Activated naive CD4-positive, alpha-beta T cell treated with anti-CD3 and anti-CD28 coated beads for 36 hours (primary cell): ENCODE data around the gene MDM2. TPM values are rescaled to one million over a fixed set of nuclear protein-coding genes. Genes with fewer than 3 reads are reported as not detected.

ENCODE experiments used
- CTCF ChIA-PET: fragments of 350-600 bp; sonication (Branson Sonifier 250); formaldehyde crosslinking; loops from one replicate; lab custom pipeline; 2021; ENCODE audit warnings: antibody characterized with exemption; lab: Charles Lee
- DNase-seq: peaks from one replicate; pipeline ENCODE4 v3.0.0-alpha.2; 2020
- H3K27ac Mint-ChIP-seq: one replicate; pipeline ENCODE4 v1.8.0; 2021; ENCODE audit warnings: mild to moderate bottlenecking, mixed read lengths
- H3K27me3 Mint-ChIP-seq: one replicate; pipeline ENCODE4 v1.8.0; 2021; ENCODE audit warnings: low read depth, mixed read lengths
- H3K36me3 Mint-ChIP-seq: one replicate; pipeline ENCODE4 v1.8.0; 2021; ENCODE audit warnings: low read depth, mixed read lengths
- H3K4me1 Mint-ChIP-seq: one replicate; pipeline ENCODE4 v1.8.0; 2021; ENCODE audit warnings: low read depth, mixed read lengths
- H3K4me3 Mint-ChIP-seq: one replicate; pipeline ENCODE4 v1.8.0; 2021; ENCODE audit warnings: mild to moderate bottlenecking, moderate library complexity, mixed read lengths
- H3K9me3 Mint-ChIP-seq: one replicate; pipeline ENCODE4 v1.8.0; 2021; ENCODE audit warnings: mixed read lengths
- intact Hi-C: fragments of 100-400 bp; cut with micrococcal nuclease; formaldehyde crosslinking; loops from one replicate; pipeline ENCODE4 v1.15.1; 2023
- total RNA-seq, 2 experiments: library from RNA; stranded (reverse); gene quantifications; one replicate each; pipeline ENCODE4 v1.2.3, GENCODE V29; 2021

Gene MDM2
- total RNA-seq, 2 experiments from 2014 or later: 165 to 166 TPM

DNA sequence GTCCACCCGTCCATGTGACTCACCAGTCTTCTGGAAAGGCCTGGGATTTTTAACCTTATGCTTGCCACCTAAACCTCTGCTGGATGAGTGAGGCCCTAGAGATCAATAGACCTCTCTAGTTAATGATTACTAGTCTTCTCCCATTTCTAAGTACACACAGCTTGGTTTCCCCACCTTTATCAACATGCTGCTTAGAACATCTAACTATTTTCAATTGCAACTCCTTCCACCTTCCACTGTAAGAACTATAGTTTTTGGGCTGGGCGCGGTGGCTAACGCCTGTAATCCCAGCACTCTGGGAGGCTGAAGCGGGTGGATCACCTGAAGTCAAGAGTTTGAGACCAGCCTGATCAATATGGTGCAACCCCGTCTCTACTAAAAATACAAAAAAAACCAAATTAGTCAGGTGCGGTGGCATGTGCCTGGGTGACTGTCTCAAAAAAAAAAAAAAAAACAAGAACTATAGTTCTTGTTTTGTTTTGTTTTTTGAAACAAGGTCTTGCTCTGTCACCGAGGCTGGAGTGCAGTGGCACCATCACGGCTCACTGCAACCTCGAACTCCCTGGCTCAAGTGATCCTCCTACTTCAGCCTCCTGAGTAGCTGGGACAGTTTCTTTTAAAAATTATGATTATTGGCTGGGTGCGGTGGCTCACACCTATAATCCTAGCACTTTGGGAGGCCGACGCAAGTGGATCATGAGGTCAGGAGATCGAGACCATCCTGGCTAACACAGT is 18.7 kb upstream of the MDM2 start:
- Mint-ChIP-seq H3K36me3 (no peaks in the 10 kb centered on the region), H3K4me3 (no peak overlapping the region), H3K9me3 (no peaks in the 10 kb centered on the region), H3K27me3 (no peaks in the 10 kb centered on the region), H3K4me1 (no peaks in the 10 kb centered on the region), H3K27ac (no peak overlapping the region)
- no peak for DNase-seq
- intact Hi-C loops: no loop called here
- CTCF ChIA-PET: no interaction called here

DNA sequence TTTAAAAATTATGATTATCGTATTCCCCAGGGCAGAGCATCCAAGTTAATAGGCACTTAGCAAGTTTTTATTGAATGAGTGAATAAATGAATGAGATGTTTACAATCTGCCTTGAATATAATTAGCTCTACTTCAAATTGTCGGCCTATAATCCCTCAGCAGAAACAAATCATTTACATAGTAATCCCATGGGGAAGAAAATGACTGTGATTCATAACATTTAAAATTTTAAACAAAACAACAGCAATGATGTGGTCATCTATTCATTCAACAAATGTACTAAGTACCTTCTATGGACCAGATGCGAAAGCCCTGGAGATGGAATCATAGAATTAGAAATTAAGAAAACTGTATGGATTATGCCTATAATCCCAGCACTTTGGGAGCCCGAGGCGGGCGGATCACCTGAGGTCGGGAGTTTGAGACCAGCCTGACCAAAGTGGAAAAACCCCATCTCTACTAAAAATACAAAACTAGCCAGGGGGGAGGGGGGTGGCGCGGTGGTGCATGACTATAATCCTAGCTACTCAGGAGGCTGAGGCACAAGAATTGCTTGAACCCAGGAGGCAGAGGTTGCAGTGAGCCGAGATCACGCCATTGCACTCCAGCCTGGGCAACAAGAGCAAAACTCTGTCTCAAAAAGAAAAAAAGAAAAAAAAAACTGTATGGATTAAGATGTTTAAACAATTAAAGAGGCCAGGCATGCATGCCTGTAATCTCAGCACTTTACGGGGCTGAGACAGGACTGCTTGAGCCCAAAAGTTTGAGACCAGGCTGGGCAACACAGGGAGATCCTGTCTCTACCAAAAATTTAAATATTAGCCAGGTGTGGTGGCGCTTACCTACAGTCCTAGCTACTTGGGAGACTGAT is 17.7 kb upstream of the MDM2 start:
- no peak for DNase-seq
- Mint-ChIP-seq H3K4me3 (no peak overlapping the region), H3K4me1 (no peaks in the 10 kb centered on the region), H3K27me3 (no peaks in the 10 kb centered on the region), H3K36me3 (no peaks in the 10 kb centered on the region), H3K27ac (no peak overlapping the region), H3K9me3 (no peaks in the 10 kb centered on the region)
- intact Hi-C loops: loop anchor here (5.0 kb wide), 1 partner anchor 458 kb away; the partner anchor contains the start of gene MDM1
- CTCF ChIA-PET: no interaction called here

DNA sequence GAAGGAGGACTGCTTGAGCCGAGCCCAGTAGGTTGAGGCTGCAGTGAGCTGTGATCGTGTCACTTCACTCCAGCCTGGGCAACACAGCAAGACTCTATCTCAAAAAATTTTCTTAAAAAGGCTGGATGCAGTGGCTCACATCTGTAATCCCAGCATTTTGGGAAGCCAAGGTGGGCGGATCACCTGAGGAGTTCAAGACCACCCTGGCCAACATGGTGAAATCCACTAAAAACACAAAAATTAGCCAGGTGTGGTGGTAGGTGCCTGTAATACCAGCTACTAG is 17.1 kb upstream of the MDM2 start:
- no peak for DNase-seq
- intact Hi-C loops: loop anchor here (5.0 kb wide), 1 partner anchor 459 kb away; the partner anchor contains the start of gene MDM1
- no peaks in the 10 kb centered on the region for H3K4me1 Mint-ChIP-seq
- H3K36me3 Mint-ChIP-seq: no peaks in the 10 kb centered on the region
- H3K27me3 Mint-ChIP-seq: no peaks in the 10 kb centered on the region
- H3K4me3 Mint-ChIP-seq: no peak overlapping the region
- CTCF ChIA-PET: no interaction called here
- H3K27ac Mint-ChIP-seq: no peak overlapping the region
- no peaks in the 10 kb centered on the region for H3K9me3 Mint-ChIP-seq

DNA sequence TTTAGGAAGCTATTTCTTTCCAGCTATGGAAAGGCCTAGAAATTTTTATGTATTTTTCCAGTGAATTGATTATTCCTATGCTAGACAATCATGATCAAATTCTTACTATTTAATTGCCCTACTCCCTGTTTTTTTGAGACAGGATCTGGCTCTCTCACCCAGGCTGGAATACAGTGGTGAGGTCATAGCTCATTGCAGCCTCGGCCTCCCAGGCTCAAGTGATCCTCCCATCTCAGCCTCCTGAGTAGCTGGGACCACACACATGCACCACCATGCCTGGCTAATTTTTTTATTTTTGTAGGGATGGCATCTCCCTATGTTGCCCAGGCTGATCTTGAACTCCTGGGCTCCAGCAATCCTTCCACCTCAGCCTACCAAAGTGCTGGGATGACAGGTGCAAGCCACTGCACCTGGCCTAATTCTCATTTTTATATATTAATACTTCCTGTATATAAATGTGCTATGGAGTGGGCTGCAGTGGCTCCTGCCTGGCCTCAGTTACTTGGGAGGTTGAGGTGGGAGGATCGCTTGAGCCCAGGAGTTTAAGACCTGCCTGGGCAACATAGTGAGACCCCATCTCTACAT is 16.0 kb upstream of the MDM2 start:
- no peak for DNase-seq
- H3K9me3 Mint-ChIP-seq: no peaks in the 10 kb centered on the region
- CTCF ChIA-PET: no interaction called here
- no peaks in the 10 kb centered on the region for H3K36me3 Mint-ChIP-seq
- no peaks in the 10 kb centered on the region for H3K27me3 Mint-ChIP-seq
- no peak overlapping the region for H3K27ac Mint-ChIP-seq
- H3K4me1 Mint-ChIP-seq: no peaks in the 10 kb centered on the region
- H3K4me3 Mint-ChIP-seq: no peak overlapping the region
- intact Hi-C loops: loop anchor here (5.0 kb wide), 1 partner anchor 460 kb away; the partner anchor contains the start of gene MDM1

DNA sequence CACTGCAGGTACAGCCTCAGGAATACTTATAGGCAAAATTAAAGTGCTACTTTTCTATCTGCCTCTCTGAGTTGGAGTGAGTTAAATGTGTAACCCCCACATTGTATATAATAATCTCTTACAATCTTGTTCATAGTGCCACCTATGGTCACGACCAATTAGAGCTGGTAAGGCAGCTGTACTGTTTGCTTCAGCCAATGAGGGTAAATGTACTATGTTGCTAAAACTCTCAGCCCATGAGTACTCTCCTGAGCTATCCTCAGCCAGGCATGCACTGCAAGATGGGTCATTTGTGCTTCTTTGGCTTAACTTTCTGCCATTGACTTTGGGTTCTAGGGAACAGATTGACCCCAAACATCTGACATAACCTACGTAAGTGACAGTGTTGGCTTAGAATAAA is 15.0 kb upstream of the MDM2 start:
- H3K4me3 Mint-ChIP-seq: no peak overlapping the region
- no peak overlapping the region for H3K27ac Mint-ChIP-seq
- H3K36me3 Mint-ChIP-seq: no peaks in the 10 kb centered on the region
- peak; percentile 37 for DNase-seq
- no peaks in the 10 kb centered on the region for H3K27me3 Mint-ChIP-seq
- H3K4me1 Mint-ChIP-seq: no peaks in the 10 kb centered on the region
- intact Hi-C loops: loop anchor here (5.0 kb wide), 1 partner anchor 461 kb away; the partner anchor contains the start of gene MDM1
- CTCF ChIA-PET: interaction anchor here (0.7 kb wide), 1 partner anchor 431 kb away, joined by 4 read pairs; no protein-coding TSS in a partner anchor
- no peaks in the 10 kb centered on the region for H3K9me3 Mint-ChIP-seq

DNA sequence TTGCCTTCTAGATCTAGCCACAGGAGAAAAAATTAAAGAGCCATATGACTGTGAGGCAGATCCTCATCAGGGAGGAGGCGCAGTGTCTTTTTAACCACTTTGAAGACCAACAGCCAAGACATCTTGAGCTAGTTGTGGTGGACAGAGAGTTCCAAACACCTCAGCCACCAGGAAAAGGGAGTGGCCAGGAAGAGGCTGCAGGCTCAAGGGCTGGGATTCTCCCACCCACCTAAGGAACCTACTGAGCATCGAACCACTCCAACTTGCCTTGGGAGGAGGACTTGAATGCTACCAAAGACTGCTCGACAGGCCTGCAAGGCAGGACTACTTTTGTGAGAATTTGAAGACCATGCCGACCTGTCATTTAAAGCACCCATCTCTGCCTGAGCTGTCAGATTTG is 14.5 kb upstream of the MDM2 start:
- Mint-ChIP-seq H3K27me3 (no peaks in the 10 kb centered on the region), H3K4me3 (no peak overlapping the region), H3K27ac (no peak overlapping the region), H3K4me1 (no peaks in the 10 kb centered on the region), H3K9me3 (no peaks in the 10 kb centered on the region), H3K36me3 (no peaks in the 10 kb centered on the region)
- CTCF ChIA-PET: interaction anchor here (0.7 kb wide), 1 partner anchor 431 kb away, joined by 4 read pairs; no protein-coding TSS in a partner anchor
- intact Hi-C loops: loop anchor here (5.0 kb wide), 1 partner anchor 461 kb away; the partner anchor contains the start of gene MDM1
- DNase-seq: no peak

DNA sequence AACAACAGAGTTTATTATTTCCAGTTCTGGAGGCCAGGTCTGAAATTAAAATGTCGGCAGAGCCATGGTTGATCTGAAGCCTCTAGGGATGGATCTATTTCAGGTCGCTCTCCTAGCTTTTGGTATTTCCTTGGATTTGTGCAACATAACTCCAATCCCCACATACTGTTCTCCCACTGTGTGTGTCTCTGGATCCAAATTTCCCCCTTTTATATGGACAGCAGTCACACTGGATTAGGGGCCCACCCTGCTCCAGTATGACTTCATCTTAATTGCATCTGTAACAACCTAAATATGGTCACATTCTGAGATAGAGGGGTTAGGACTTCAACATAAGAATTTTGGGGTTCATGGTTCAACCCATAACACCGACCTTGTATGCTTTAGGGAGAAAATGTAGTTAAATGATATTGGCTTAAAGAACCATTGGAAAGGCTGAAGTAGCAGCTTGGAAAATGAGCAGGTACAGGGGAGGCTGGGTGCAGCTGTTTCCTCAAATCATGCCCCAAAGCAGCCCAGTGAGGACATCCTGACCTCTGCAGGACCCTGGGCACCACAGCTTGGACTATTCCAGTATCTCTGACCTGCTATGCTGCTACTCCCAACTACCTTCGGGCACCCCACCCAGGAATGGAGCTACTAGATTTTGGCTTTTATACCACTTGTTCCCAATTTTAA is 13.9 kb upstream of the MDM2 start:
- Mint-ChIP-seq H3K27ac (no peak overlapping the region), H3K9me3 (no peaks in the 10 kb centered on the region), H3K27me3 (no peaks in the 10 kb centered on the region), H3K36me3 (no peaks in the 10 kb centered on the region), H3K4me1 (no peaks in the 10 kb centered on the region), H3K4me3 (no peak overlapping the region)
- DNase-seq: no peak
- CTCF ChIA-PET: interaction anchor here (0.7 kb wide), 1 partner anchor 432 kb away, joined by 4 read pairs; no protein-coding TSS in a partner anchor
- intact Hi-C loops: loop anchor here (5.0 kb wide), 1 partner anchor 462 kb away; the partner anchor contains the start of gene MDM1

DNA sequence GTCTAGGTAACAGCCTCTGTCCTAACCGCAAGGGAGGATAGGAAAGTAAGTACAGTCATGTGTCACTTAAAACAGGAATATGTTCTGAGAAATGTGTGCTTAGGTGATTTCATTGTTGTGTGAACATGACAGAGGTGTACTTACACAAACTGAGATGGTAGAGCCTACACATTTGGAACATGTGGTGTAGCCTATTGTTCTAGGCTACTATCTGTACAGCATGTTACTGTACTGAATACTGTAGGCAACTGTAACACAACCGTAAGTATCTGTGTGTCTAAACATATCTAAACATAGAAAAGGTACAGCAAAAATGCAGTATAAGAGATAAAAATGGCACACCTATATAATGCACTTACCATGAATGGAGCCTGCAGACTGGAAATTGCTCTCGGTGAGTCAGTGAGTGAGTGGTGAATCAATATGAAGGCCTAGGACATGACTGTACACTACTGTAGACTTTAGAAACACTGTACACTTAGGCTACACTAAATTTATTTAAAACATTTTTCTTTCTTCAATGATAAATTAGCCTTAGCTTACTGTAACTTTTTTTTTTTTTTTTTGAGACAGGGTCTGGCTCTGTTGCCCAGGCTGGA is 13.2 kb upstream of the MDM2 start:
- Mint-ChIP-seq H3K27ac (no peak overlapping the region), H3K4me1 (no peaks in the 10 kb centered on the region), H3K9me3 (no peaks in the 10 kb centered on the region), H3K36me3 (no peaks in the 10 kb centered on the region), H3K27me3 (no peaks in the 10 kb centered on the region), H3K4me3 (no peak overlapping the region)
- CTCF ChIA-PET: interaction anchor here (0.7 kb wide), 1 partner anchor 277 kb away, joined by 6 read pairs; no protein-coding TSS in a partner anchor
- no peak for DNase-seq
- intact Hi-C loops: loop anchor here (5.0 kb wide), 1 partner anchor 462 kb away; the partner anchor contains the start of gene MDM1

DNA sequence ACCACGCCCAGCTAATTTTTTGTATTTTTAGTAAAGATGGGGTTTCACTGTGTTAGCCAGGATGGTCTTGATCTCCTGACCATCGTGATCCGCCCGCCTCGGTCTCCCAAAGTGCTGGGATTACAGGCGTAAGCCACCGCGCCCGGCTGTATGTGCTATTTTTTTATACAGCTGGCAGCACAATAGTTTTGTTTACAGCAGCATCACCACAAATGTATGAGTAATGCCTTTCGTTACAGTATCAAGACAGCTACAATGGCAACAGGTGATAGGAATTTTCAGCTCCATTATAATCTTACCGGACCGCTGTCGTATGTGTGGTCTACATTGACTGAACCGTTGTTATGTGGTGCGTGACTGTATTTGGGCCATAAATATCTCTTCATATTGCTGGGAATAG is 11.6 kb upstream of the MDM2 start:
- no peaks in the 10 kb centered on the region for H3K27me3 Mint-ChIP-seq
- intact Hi-C loops: no loop called here
- no peak overlapping the region for H3K4me3 Mint-ChIP-seq
- H3K36me3 Mint-ChIP-seq: no peaks in the 10 kb centered on the region
- no peaks in the 10 kb centered on the region for H3K4me1 Mint-ChIP-seq
- CTCF ChIA-PET: interaction anchor here (1.1 kb wide), 1 partner anchor 81 kb away, joined by 3 read pairs; no protein-coding TSS in a partner anchor
- no peak for DNase-seq
- H3K9me3 Mint-ChIP-seq: no peaks in the 10 kb centered on the region
- H3K27ac Mint-ChIP-seq: no peak overlapping the region

DNA sequence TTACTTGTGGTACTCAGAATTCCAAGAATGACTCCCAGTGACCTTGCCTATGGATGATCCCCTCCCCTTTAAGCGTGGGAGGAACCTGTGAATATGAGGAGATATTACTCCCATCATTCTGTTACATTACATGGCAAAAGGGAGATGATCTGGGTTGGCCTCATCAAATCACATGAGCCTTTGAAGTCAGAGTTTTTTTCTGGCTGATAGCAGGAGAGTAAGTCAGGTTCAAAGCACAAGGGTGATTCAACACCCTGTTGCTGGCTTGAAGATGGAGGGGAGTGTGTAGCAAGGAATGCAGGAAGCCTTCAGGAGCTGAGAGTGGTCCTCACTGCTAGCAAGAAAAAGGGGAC is 9.1 kb upstream of the MDM2 start:
- no peaks in the 10 kb centered on the region for H3K9me3 Mint-ChIP-seq
- DNase-seq: no peak
- H3K4me1 Mint-ChIP-seq: no peaks in the 10 kb centered on the region
- intact Hi-C loops: no loop called here
- no peak overlapping the region for H3K4me3 Mint-ChIP-seq
- no peaks in the 10 kb centered on the region for H3K27me3 Mint-ChIP-seq
- CTCF ChIA-PET: no interaction called here
- H3K36me3 Mint-ChIP-seq: no peaks in the 10 kb centered on the region
- H3K27ac Mint-ChIP-seq: no peak overlapping the region

DNA sequence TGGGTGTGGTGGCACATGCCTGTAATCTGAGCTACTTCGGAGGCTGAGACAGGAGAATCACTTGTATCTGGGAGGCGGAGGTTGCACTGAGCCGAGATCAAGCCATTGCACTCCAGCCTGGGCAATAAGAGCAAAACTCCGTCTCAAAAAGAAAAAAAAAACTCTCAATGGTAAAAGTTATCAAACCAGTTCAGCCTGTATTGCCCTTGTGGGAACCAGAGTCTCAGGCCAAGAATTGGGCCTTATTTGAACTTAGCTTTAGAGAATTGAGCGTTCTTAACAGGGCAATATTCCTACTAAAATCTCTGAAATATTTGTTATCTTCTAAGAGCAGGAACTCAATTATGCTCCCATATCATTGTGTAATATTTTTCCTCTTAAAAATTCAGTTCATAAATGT is 7.7 kb upstream of the MDM2 start:
- H3K27me3 Mint-ChIP-seq: no peaks in the 10 kb centered on the region
- H3K4me1 Mint-ChIP-seq: no peaks in the 10 kb centered on the region
- H3K9me3 Mint-ChIP-seq: no peaks in the 10 kb centered on the region
- no peak overlapping the region for H3K4me3 Mint-ChIP-seq
- CTCF ChIA-PET: no interaction called here
- intact Hi-C loops: no loop called here
- no peak overlapping the region for H3K27ac Mint-ChIP-seq
- no peaks in the 10 kb centered on the region for H3K36me3 Mint-ChIP-seq
- no peak for DNase-seq
